HG03139 (cell line): ENCODE results near the gene HNRNPAB.
A peak's percentile ranks its signal among the peaks of the same experiment; 100 is the strongest.
"Not testable (repeated sequence)": the region's sequence is repeated elsewhere in the genome, so short reads cannot be mapped to it uniquely, and the experiment has no call there.

Source experiments
- ATAC-seq: cut with Tn5 transposase; IDR thresholded peaks from one replicate; pipeline ENCODE4 v1.9.1; 2021; ENCODE audit not compliant: unreplicated experiment

Gene HNRNPAB

GRCh38 chr5:178228609-178229008 is 24.3 kb downstream of the HNRNPAB start:
- no peak for ATAC-seq

- ATAC-seq: not testable (repeated sequence)
These were observed 24.8 kb downstream of the HNRNPAB start for GRCh38 chr5:178229111-178229510.

GRCh38 chr5:178229861-178230260 is 25.5 kb downstream of the HNRNPAB start:
- no peak for ATAC-seq

DNA sequence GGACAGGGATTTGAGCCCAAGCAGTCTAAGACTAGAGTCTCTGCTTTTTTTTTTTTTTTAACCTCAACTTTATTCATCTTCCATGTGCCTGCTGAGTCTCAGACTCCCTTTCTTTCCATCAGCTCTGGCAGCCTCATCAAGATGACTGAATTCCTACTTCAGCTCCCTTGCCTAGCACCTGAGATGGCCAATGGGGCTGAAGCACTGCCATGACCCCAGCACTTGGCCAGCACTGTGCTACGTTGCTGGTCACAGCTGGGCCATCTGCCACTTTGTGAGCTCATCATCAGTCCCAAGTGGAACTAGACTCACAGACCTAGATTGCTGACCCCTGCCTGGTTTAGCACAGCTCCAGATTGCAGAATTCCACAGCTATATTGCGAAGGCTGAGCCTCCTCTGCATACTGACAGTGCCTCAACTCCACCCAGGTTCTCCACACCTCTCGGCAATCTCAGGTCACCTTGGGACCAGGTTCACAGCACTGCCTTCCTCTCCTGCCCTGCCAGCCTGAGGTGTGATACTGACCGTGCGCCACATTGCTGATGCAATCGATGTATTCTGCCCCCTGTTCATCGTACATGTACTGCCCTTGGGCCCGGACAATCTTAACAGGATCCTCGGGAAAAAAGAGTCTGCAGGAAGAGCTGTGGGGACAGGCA is 26.7 kb downstream of the HNRNPAB start:
- no peak for ATAC-seq

DNA sequence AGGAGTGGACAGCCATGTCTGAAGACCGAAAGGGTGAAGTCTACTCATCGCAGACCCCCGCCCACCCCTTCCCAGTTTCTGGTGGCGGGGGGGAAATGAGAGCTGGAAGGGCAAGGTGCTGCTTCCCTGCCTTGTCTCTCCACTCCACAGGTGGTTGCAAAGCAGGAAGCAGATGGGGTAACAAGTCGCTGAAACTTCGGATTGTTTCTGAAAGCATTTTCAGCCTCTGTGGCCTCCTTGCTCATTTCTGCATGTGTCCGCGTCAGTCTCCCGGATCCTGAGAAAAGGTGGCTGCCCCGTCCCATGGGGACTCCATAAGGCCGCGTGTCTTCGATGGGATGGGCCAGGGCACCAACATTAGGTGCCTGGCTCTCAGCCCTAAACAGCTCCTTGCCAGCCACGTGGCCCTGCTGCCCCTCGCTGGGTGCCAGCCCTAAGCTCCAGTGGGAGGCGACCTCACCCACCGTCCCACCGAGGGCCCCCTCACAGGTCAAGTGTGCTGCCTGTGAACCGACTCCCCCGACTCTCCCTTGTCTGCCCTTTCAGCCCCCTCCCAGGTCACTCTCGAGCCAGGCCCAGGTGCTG is 27.3 kb downstream of the HNRNPAB start:
- ATAC-seq: no peak

DNA sequence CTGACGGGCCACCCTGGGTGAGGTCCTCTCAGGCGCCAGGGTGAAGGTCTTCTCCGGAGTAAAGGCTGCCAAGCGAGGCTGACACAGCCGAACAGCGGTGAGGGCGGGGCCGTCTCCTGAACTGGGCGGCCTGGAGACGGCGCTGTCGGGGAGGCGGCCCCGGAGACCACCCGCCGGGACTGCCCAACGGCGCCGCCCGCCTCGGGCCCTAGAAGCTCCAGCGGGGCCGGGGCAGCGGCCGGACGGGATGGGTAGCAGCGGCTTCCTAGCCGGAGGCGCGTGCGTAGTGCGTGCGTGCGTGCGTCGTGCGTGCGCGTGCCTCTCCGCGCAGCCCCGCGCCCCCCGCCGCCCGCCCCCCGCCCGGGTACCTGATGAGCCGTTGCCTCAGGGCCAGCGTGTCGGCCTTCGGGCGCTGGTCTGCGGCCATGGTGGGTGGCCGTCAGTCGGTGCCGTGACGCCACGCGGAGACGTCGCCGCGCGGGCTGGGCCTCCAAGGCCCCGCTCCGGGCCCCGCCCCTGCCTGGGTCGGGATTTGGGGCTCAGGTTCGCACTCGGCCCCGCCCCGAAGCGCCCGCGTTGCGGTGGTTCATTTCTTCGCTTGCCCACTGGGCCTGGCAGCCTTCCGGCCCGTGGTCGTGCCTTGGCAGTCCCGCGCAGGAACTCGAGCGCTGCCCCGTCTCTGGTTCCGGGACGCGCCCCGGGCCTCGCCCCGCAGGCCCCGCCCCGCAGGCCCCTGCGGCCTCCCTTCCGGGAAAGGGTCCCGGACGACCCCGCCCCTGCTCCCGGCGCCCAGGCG is 28.0 kb downstream of the HNRNPAB start, which contains the start of gene PHYKPL:
Gene PHYKPL (minus strand): TSS at position 679 of the 796 bp plus-strand sequence. CDS start 252 bp downstream, at position 427.
- ATAC-seq: peak; percentile 55

- no peak for ATAC-seq
These were observed 28.6 kb downstream of the HNRNPAB start for GRCh38 chr5:178232920-178233429.

DNA sequence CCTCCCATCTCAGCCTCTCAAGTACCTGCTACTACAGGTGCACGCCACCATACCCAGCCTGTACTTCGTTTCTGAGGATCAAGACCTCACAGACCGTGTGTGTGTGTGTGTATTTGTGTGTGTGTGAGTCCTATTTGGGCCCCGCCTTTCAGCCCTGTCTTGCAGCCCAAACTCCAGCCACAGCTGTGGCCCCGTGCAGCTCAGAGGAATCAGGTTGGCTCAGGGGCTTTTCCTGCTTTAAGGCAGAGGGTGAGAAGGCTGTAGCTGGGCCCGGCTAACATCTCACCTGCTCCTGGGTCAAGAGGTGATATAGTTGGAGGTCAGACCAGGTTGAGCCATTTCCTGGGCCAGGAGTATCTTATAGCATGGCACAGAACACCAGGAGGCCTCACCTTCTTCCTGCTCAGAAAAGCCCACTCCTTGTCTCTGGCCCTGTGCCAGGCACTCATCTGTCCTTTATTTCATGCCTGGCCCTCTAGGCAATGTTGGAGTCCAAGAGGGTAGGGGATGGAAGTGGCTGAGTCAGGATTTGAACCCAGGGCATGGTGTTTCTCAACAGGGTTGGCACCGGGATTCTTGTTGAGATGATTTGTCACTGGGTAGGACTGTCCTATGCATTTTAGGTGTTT is 29.9 kb downstream of the HNRNPAB start:
- ATAC-seq: no peak

DNA sequence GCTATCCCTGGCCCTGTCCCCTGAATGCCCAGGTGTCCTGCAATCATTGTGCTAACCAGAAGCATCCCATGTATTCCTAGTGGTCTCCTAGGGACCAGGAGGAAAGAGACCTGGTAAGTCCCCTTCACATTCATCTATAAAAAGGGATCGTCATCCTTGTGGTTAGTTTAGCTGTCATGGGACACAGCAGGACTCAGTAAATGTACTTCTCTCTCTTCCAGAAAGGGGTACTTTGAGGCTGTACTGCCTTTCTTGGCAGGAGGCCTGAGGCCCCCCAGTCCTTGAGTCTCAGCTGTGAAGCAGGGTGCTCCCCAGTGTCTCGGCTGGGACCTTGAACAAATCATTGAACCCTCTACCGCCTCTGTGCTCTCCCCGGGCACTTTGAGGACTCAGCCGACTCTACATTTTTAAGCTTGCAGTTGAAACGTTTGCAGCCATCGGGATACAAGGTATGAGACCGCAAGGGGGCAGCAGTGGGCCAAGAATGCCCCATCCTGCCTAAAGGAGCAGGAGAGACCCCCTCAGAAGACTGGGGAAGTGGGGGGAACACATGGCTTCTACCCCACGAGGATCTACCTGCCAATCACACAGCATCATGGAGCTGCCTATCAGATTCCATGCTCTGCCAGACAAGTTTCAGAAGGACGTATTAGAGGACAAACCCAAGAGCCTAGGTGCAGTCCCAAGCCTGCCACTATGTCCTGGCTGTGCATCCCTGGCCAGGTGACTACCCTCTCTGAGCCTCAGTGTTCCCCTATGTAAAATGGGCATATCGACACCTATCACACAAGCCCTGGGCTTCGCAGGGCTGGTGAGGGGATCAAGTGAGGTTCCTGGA is 30.6 kb downstream of the HNRNPAB start:
- no peak for ATAC-seq

DNA sequence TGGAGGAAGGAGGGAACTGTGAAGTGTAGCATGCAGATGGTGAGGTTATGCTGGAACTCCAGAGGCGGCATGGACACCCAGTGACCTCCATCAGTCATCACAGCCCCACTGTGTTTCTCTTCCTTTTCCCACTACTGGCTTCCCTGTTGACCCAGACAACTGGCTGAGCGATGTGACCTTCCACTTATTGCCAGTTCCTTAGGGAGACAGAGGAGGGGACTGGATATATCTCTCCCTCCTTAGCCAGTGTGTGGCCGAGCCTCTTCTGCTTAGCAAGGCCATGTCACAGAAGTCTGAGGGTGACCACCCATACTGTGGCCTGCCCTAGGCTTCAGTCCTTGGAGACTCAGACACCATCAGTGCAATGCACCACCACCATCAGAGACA is 31.2 kb downstream of the HNRNPAB start:
- no peak for ATAC-seq

- ATAC-seq: no peak
These were observed 31.8 kb downstream of the HNRNPAB start for GRCh38 chr5:178236126-178236525.

DNA sequence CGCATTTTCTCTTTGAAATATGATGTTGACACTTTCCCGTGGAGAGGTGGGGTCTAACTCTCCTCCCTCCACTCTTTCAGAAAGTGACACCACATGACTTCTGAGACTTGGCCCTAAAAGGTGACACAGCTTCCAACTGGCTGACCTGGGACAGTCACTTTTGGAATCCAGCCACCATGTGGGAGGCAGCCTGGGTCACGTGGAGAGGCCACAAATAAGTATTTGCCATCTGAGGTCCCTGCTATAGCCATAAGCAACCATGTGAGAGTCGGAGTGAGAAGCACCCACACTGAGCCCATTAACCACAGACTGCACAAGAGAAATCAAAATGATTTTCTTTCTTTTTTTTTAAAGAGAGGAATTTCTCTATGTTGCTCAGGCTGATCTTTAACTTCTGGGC is 32.3 kb downstream of the HNRNPAB start:
- ATAC-seq: no peak

DNA sequence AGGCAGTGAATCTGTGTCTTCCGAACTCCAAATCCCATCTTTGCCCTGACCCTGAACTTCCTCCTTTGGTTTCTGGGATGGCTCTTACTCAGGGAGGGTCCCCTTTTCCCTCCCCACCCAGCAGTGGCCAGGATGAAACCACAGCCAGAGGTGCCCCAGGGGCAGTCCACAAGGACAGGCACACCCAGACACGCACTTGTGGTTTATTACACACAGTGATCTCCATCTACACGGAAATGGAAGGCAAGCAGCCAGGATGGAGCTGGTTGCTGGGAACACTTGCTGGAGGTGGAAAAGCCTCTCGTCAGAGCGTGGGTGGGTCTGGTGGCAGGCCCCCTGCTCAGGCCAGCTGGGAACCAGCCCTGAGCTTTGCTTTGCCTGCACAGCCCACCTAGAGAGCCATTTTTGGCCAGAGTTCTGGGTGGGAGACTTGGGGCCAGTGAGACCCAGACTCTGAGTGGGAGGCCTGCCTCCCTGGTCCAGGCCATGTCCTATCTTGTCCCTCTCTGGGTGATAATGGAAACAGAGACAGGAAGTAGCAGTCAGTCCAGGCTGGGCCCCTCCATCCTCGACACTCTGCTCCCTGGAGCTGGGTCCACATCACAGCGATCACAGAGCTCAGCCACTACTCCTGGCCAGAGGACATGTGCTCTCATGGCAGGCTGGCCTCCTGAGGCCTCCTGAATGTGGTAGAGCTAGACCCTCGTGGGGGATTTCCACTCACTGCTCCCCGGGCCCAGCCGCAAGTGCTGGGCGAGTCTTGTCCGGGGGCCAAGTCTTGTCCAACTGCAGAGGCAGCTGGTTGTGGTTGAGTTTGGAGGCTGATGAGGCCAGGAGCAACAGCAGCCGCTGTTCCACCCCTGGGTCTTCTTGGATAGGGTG is 33.3 kb downstream of the HNRNPAB start:
- ATAC-seq: no peak

DNA sequence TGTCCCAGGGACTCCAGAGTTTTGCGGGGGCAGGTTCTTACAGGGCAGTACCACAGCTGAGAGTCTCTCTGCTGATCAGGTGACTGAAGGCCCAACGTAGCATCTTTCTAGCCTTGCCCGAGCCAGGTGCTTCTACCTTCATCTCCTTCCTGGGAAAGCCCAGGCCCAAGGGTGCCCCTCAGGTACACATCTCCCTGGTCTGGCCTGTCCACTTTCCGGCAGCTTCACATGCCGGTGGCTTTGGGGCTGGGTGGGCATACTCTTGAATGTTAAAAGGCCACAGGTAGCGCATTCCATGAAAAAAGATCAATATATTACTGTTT is 33.9 kb downstream of the HNRNPAB start:
- ATAC-seq: no peak

DNA sequence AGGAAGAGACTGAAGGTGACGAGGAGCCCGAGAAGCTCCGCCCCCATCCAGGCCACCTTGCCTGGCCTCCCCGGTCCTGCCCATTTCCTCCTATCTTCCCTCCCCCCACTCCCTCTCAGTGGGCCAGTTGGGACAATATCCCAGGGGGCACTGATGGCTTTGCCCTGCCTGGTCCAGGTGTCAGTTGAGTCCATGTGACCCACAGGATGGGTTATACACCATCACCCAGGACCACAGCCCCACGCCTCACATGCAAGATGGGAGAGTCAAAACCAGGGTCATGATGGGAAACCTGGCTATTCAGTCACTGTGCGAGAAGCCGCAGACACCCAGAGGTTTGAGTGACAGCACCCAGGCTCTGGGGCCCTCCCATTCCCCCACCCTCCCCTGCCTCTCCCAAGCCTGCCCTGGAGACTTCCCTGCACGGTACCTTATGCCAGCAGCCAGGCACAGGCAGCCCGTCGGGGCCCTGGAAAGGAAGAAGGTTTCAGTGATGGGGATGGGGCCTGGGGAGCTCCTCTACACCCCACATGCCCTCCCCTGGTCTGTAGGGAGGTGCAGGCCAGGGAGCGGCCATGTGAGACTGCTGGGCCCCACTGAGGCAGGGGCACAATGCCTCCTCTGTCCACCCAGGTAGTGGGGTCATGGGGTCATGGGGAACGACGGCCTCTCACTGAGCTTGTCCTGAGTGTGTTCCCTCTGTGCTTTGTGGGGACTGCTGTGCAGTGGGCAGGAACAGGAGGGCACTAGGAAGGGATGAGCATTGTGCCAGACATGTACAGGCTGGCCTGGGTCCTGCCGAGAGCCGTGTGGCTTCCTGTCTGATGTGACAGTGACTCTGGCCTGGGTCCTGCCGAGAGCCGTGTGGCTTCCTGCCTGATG is 34.6 kb downstream of the HNRNPAB start:
- no peak for ATAC-seq

GRCh38 chr5:178239626-178240301 is 35.4 kb downstream of the HNRNPAB start:
- ATAC-seq: not testable (repeated sequence)

DNA sequence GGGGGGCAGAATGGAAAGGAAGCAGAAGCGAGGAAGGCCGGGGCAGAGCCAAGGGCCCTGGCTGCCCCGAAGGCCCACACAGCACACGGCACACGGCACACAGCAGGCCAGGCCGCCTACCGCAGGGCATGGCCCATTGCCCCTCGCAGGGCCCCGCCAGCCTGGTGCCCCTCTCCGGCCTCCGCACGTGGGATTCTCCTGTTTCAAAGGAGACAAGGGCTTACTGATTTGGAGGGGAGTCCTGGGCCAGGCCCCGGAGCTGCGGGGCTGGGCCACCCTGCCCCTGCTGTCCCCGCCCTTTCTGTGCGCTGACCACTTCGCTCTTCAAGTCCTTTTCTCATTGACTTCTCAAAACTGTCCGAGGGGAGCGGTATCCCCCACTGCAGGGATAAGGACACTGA is 36.0 kb downstream of the HNRNPAB start:
- no peak for ATAC-seq

- ATAC-seq: no peak
These were observed 36.4 kb downstream of the HNRNPAB start for GRCh38 chr5:178240766-178241165.
